VCaP (cell line): ENCODE results near the gene HTR3B.
"Not testable (repeated sequence)": the region's sequence is repeated elsewhere in the genome, so short reads cannot be mapped to it uniquely, and the experiment has no call there.

Source experiments
- H3K27ac ChIP-seq: fragments of 450-650 bp; 2 replicates; pipeline ENCODE4 v1.5.1; 2017
- TF ChIP-seq, protein P1 (sequence below): fragments of 450-650 bp; conservative IDR thresholded peaks from 2 replicates; pipeline ENCODE4 v1.5.1; 2017; ENCODE audit warnings: mild to moderate bottlenecking, moderate library complexity

Gene HTR3B

DNA sequence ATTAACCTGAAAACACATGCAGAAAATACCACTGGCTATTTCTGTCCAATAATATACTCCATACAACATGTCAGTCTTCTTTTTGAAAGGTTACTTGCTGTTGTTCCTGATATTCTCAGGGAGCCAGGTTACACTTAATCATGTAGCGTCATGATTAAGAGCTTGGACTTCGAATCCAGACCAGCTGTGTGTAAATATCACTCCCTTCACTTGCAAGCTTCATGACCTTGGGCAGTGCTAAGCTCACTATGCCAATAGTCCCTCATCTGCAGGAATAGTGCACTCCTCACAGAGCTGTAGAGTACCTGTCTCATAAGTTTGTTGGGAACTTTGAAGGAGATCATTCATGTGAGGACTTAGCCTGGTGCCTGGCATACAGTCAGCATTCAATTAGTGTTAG, 1.9 kb downstream of the HTR3B start:
- peak overlapping the region; percentile 73 for H3K27ac ChIP-seq
- TF ChIP-seq, protein P1, sequence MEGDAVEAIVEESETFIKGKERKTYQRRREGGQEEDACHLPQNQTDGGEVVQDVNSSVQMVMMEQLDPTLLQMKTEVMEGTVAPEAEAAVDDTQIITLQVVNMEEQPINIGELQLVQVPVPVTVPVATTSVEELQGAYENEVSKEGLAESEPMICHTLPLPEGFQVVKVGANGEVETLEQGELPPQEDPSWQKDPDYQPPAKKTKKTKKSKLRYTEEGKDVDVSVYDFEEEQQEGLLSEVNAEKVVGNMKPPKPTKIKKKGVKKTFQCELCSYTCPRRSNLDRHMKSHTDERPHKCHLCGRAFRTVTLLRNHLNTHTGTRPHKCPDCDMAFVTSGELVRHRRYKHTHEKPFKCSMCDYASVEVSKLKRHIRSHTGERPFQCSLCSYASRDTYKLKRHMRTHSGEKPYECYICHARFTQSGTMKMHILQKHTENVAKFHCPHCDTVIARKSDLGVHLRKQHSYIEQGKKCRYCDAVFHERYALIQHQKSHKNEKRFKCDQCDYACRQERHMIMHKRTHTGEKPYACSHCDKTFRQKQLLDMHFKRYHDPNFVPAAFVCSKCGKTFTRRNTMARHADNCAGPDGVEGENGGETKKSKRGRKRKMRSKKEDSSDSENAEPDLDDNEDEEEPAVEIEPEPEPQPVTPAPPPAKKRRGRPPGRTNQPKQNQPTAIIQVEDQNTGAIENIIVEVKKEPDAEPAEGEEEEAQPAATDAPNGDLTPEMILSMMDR, result no peak

GRCh38 chr11:113907152-113907551, 2.6 kb downstream of the HTR3B start:
- TF ChIP-seq, protein P1, result no peak
- peak overlapping the region; percentile 73 for H3K27ac ChIP-seq

- TF ChIP-seq, protein P1, result no peak
These were observed 3.1 kb downstream of the HTR3B start for GRCh38 chr11:113907681-113908080.

GRCh38 chr11:113908098-113908497, 3.5 kb downstream of the HTR3B start:
- peak overlapping the region; percentile 73; the same call in 1 of the 2 replicates for H3K27ac ChIP-seq
- TF ChIP-seq, protein P1, result no peak

More at GRCh38 chr11:113907681-113908080, 3.1 kb downstream of the HTR3B start:
- peak overlapping the region; percentile 73; the same call in 1 of the 2 replicates for H3K27ac ChIP-seq

GRCh38 chr11:113911491-113911890, 6.9 kb downstream of the HTR3B start:
- not testable (repeated sequence) for H3K27ac ChIP-seq

DNA sequence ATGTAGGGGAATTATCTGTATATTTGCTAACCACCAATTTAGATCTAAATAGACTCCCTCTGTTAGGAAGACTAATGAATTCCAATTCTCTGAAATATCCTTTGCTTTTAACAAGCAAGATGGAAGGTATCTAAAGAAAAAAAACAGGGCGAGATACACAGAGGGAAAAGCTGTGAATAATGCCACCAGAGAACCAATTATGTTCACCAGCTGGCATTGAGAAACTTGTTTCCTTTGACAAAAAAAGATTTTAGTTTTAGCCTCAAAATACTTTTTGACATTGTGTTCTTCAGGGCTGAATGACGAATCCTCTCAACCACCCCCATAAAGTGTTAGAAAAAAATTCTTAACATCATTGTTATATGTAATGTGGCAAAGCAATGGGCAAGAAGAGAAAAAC, 19.0 kb downstream of the HTR3B start:
- TF ChIP-seq, protein P1, result no peak

GRCh38 chr11:113926273-113927197, 21.9 kb downstream of the HTR3B start:
- TF ChIP-seq, protein P1, result no peak
- H3K27ac ChIP-seq, result 0 out of 2 replicates have a peak overlapping the region, but pooled peaks have one; percentile 13

More for the DNA sequence above, 19.0 kb downstream of the HTR3B start:
- no peak overlapping the region for H3K27ac ChIP-seq

DNA sequence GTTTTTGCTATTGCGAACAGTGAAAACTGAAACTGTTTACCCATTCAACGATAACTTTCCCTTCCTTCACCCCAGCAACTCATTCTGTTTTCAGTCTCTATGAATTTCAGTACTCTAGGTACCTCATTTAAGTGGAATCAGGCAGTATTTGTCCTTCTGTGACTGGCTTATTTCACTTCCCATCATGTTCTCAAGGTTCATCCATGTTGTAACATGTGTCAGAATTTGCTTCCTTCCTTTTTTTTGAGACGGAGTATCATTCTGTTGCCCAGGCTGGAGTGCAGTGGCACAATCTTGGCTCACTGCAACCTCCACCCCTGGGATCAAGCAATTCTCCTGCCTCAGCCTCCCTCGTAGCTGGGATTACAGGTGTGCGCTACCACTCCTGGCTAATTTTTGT, 23.7 kb downstream of the HTR3B start:
- no peak overlapping the region for H3K27ac ChIP-seq
- TF ChIP-seq, protein P1, result no peak
